ENCODE data around the gene STK38.

GRCh38 chr6:36594029-36594815 is 46.9 kb upstream of the STK38 start, which contains the start of gene SRSF3:
- TF ChIP-seq POLR2AphosphoS5 (IDR thresholded peaks at IDR 0.05) (peak; percentile 99 to 100 (median 100)), POLR2A (IDR thresholded peaks at IDR 0.05) (peak; percentile 99 to 100)
